GM23338 (cell line): Measurements from ENCODE around the gene BAHCC1.

ENCODE experiments used
- CREB1 ChIP-seq: fragments of 250-450 bp; sonication (Bioruptor Pico); IDR thresholded peaks from 2 replicates; pipeline ENCODE4 v1.5.0; 2020; ENCODE audit warnings: low read depth, mild to moderate bottlenecking, moderate library complexity
- CTCF ChIP-seq, 2 experiments: fragments of 200-600 bp in 1 of 2; sonication (generic) in 1 of 2; conservative IDR thresholded peaks; 2 replicates each; pipeline versions ENCODE4 v1.5.1 to v1.6.1; 2016 to 2017; ENCODE audit warnings: antibody characterized with exemption in 2 of 2, low read depth in 2 of 2, mild to moderate bottlenecking in 2 of 2, moderate library complexity in 1 of 2
- EZH2 ChIP-seq: fragments of 200-600 bp; sonication (generic); IDR thresholded peaks from one replicate; pipeline ENCODE4 v1.8.0; 2017; ENCODE audit warnings: antibody characterized with exemption, mild to moderate bottlenecking, low read depth; ENCODE audit not compliant: unreplicated experiment
- EZH2phosphoT487 ChIP-seq: fragments of 200-600 bp; sonication (generic); IDR thresholded peaks from one replicate; pipeline ENCODE4 v1.8.1; 2018; ENCODE audit warnings: antibody characterized with exemption; ENCODE audit not compliant: unreplicated experiment
- JUNB ChIP-seq: IDR thresholded peaks from one replicate; pipeline ENCODE4 v1.6.1; 2016; ENCODE audit warnings: antibody characterized with exemption; ENCODE audit not compliant: unreplicated experiment
- POLR2AphosphoS5 ChIP-seq: IDR thresholded peaks from 2 replicates; pipeline ENCODE4 v1.6.1; 2016; ENCODE audit warnings: antibody characterized with exemption, low read depth
- REST ChIP-seq: IDR thresholded peaks from one replicate; pipeline ENCODE4 v1.6.1; 2018; ENCODE audit warnings: antibody characterized with exemption; ENCODE audit not compliant: unreplicated experiment

DNA sequence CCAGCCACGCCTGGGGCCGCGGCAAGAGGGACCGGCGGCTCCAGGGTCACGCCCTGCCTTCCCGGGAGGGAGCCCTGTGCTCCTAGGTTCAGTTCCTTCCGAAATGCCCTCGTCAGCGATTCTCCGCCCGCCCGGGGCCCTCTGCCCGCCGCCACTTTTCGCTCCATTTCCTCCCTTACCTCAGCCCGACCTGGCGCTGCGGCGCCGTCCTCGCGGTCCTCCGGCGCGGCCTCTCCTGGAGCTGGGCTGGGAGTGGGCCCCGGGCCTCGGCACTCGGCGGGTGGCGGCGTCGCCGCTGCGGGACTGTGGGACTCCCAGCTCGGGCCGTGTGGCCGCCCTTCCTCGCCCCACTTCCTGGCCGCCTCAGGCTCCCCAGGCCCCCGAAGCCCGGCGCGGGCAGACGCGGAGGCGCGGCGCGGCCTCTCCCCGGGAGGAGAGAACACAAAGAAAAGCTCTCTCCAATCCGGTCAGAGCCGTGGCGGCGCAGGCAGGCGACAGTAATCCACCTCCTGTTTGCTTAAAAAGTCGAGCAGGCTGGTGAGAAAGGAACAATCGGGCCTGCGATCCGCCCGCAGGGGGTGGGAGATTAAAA, 1.6 kb downstream of the BAHCC1 start:
- TF ChIP-seq CTCF (conservative IDR thresholded peaks at IDR 0.05; ENCODE audit: low read depth in 2 of 2) = no peak
- TF ChIP-seq EZH2phosphoT487 = no peak
- peak; percentile 79 for TF ChIP-seq EZH2
- TF ChIP-seq REST = no peak
- no peak for TF ChIP-seq POLR2AphosphoS5
- no peak for TF ChIP-seq JUNB
- no peak for TF ChIP-seq CREB1
